ENCODE data around the gene SLIT3.
"Not testable (repeated sequence)": the region's sequence is repeated elsewhere in the genome, so short reads cannot be mapped to it uniquely, and the experiment has no call there.

SLIT3 gene

GRCh38 chr5:169116961-169117461 is 183.9 kb downstream of the SLIT3 start:
- in situ Hi-C loops (cut with MboI; ENCODE audit: low sequenced_read_pairs), result no loop called here

- in situ Hi-C loops (cut with MboI; ENCODE audit: low sequenced_read_pairs), result no loop called here
Measured at GRCh38 chr5:169115461-169116124, 185.3 kb downstream of the SLIT3 start.

- in situ Hi-C loops (cut with MboI; ENCODE audit: low sequenced_read_pairs), result no loop called here
Measured at GRCh38 chr5:169114466-169115065, 186.4 kb downstream of the SLIT3 start.

GRCh38 chr5:169112016-169112415 is 188.9 kb downstream of the SLIT3 start:
- in situ Hi-C loops (cut with MboI; ENCODE audit: low sequenced_read_pairs), result no loop called here

GRCh38 chr5:169106911-169107706 is 193.8 kb downstream of the SLIT3 start:
- in situ Hi-C loops (cut with MboI; ENCODE audit: low sequenced_read_pairs), result no loop called here

GRCh38 chr5:169105582-169105981 is 195.4 kb downstream of the SLIT3 start:
- in situ Hi-C loops (cut with MboI; ENCODE audit: low sequenced_read_pairs), result not testable (repeated sequence)

- in situ Hi-C loops (cut with MboI; ENCODE audit: low sequenced_read_pairs), result no loop called here
Measured at GRCh38 chr5:169104937-169105494, 195.9 kb downstream of the SLIT3 start.

- in situ Hi-C loops (cut with MboI; ENCODE audit: low sequenced_read_pairs), result no loop called here
Measured at GRCh38 chr5:169103586-169104181, 197.3 kb downstream of the SLIT3 start.

GRCh38 chr5:169101966-169102365 is 199.0 kb downstream of the SLIT3 start:
- in situ Hi-C loops (cut with MboI; ENCODE audit: low sequenced_read_pairs), result no loop called here

GRCh38 chr5:169100735-169101075 is 200.2 kb downstream of the SLIT3 start:
- in situ Hi-C loops (cut with MboI; ENCODE audit: low sequenced_read_pairs), result no loop called here

GRCh38 chr5:169099801-169100734 is 200.9 kb downstream of the SLIT3 start:
- in situ Hi-C loops (cut with MboI; ENCODE audit: low sequenced_read_pairs), result no loop called here

- in situ Hi-C loops (cut with MboI; ENCODE audit: low sequenced_read_pairs), result no loop called here
Measured at GRCh38 chr5:169098331-169099121, 202.4 kb downstream of the SLIT3 start.

- in situ Hi-C loops (cut with MboI; ENCODE audit: low sequenced_read_pairs), result no loop called here
Measured at GRCh38 chr5:169097374-169098326, 203.3 kb downstream of the SLIT3 start.

- in situ Hi-C loops (cut with MboI; ENCODE audit: low sequenced_read_pairs), result no loop called here
Measured at GRCh38 chr5:169095976-169096375, 205.0 kb downstream of the SLIT3 start.

GRCh38 chr5:169095410-169095960 is 205.5 kb downstream of the SLIT3 start:
- in situ Hi-C loops (cut with MboI; ENCODE audit: low sequenced_read_pairs), result no loop called here

- in situ Hi-C loops (cut with MboI; ENCODE audit: low sequenced_read_pairs), result no loop called here
Measured at GRCh38 chr5:169094586-169095409, 206.1 kb downstream of the SLIT3 start.

- in situ Hi-C loops (cut with MboI; ENCODE audit: low sequenced_read_pairs), result no loop called here
Measured at GRCh38 chr5:169091396-169091980, 209.5 kb downstream of the SLIT3 start.
